ENCODE results near the gene RNF175. TPM values are rescaled to one million over a fixed set of nuclear protein-coding genes. Genes with fewer than 3 reads are reported as not detected.

RNF175 gene
- total RNA-seq, 6 experiments from 2014 or later: 0.20 TPM; not detected in 5

- Histone ChIP-seq H3K27ac (no peak overlapping the region), H3K4me1 (no peaks in the 10 kb centered on the region), H3K4me3 (no peak overlapping the region), H3K9me3 (no peaks in the 10 kb centered on the region), H3K27me3 (peaks cover 0 to 5% of the 10 kb centered on the region in 2 donors), H3K36me3 (no peaks in the 10 kb centered on the region)
- no peak for ATAC-seq
- DNase-seq: no peak
- intact Hi-C loops (cut with DNase I): no loop called here
- TF ChIP-seq CTCF (IDR thresholded peaks at IDR 0.05): no peak
- no peak for TF ChIP-seq POLR2A (IDR thresholded peaks at IDR 0.05)
These were observed 11.2 kb upstream of the RNF175 start for GRCh38 chr4:153771046-153771445.

GRCh38 chr4:153766758-153767157, 6.9 kb upstream of the RNF175 start:
- Histone ChIP-seq H3K36me3 (no peaks in the 10 kb centered on the region), H3K9me3 (no peaks in the 10 kb centered on the region), H3K4me1 (no peaks in the 10 kb centered on the region), H3K27ac (no peak overlapping the region), H3K27me3 (no peaks in the 10 kb centered on the region), H3K4me3 (no peak overlapping the region)
- no peak for TF ChIP-seq CTCF (IDR thresholded peaks at IDR 0.05)
- TF ChIP-seq POLR2A (IDR thresholded peaks at IDR 0.05): no peak
- no peak for DNase-seq
- 77% methylated on average over 6 of the region's 6 CpGs for WGBS (ENCODE audit: insufficient coverage, low coverage, low lambda C conversion rate, missing lambda C conversion rate)
- intact Hi-C loops (cut with DNase I): no loop called here
- no peak for ATAC-seq

- no peak overlapping the region for H3K4me3 ChIP-seq
- no peak overlapping the region for H3K27ac ChIP-seq
- H3K4me1 ChIP-seq: no peaks in the 10 kb centered on the region
- 54% methylated on average over 5 of the region's 8 CpGs for WGBS (ENCODE audit: insufficient coverage, low coverage, low lambda C conversion rate, missing lambda C conversion rate)
- ATAC-seq (peak in 1 of 4 donors; percentile 40), DNase-seq (no peak)
- no peaks in the 10 kb centered on the region for H3K36me3 ChIP-seq
- H3K27me3 ChIP-seq: no peaks in the 10 kb centered on the region
- TF ChIP-seq POLR2A (IDR thresholded peaks at IDR 0.05): no peak
- no peak for TF ChIP-seq CTCF (IDR thresholded peaks at IDR 0.05)
- intact Hi-C loops (cut with DNase I): no loop called here
- no peaks in the 10 kb centered on the region for H3K9me3 ChIP-seq
These were observed 6.1 kb upstream of the RNF175 start for GRCh38 chr4:153765894-153766293.

GRCh38 chr4:153764601-153765368, 5.0 kb upstream of the RNF175 start:
- no peak for TF ChIP-seq CTCF (IDR thresholded peaks at IDR 0.05)
- TF ChIP-seq POLR2A (IDR thresholded peaks at IDR 0.05): no peak
- ATAC-seq: no peak
- no peaks in the 10 kb centered on the region for H3K36me3 ChIP-seq
- no peak overlapping the region for H3K27ac ChIP-seq
- WGBS (ENCODE audit: insufficient coverage, low coverage, low lambda C conversion rate, missing lambda C conversion rate): 46% methylated on average over 5 of the region's 5 CpGs
- no peak for DNase-seq
- intact Hi-C loops (cut with DNase I): no loop called here
- no peaks in the 10 kb centered on the region for H3K4me1 ChIP-seq
- H3K4me3 ChIP-seq: no peak overlapping the region
- H3K9me3 ChIP-seq: no peaks in the 10 kb centered on the region
- peaks cover 0 to 2% of the 10 kb centered on the region in 2 donors for H3K27me3 ChIP-seq
